GM19043 (cell line): Measurements from ENCODE around the gene DDR2.

Experiments
- ATAC-seq: cut with Tn5 transposase; IDR thresholded peaks from one replicate; pipeline ENCODE4 v1.9.1; 2021; ENCODE audit warnings: low read depth; ENCODE audit not compliant: unreplicated experiment

The DDR2 gene

DNA sequence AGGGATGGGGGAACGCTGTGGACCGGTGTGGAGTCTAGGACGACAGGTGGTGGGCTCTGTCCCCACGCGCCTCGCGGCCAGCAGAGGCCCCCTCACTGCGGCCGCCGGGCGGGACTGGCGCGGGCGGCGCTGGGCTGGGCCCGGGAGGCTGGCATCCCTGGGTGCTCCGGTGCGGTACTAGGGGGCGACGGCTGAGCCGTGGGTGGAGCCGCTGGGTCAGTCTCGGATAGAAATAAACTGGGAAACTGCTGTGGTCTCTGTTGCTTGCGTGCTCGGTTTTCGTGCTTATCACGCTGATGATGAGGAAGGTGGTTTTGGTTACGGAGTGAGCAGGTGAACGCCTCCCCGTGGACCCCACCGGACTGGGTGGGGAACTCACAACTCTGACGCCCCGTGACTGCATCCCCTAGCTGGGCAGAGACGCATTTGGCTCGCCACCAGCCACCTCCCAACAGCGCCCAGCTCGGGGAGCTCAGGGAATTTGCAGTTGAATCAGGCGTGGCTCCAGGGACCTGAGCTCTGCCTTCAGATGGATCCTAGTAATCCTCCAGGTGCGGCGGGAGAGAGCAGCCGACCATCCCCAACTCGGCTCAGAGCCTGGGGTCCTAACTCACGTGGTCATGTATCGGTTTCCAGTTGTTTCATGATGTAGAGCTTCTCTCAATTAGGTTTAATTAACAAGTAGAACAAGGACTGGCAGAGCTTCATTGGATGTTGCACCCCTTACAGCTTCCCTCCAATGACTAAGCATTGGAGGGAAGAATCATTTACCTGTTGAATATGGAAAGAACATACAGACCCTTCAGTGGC is 190.3 kb downstream of the DDR2 start:
- ATAC-seq = no peak

DNA sequence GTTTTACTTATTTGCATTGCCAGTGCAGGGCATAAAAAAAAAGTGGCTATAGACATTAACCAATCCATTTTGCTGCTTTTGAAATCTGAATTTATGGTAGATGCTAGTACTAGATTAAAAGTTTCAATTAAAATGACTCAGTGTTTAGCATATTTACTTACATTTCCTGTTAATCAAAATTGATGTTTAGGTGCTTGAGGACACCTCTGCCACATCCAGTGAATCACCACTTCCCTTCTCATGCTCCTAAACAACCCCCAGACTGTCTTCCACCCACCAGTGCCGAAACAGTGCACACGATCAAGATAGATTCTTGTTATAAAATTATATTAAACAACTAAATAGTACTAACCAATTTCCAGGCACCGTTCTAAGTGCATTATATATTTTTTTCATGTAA is 191.0 kb downstream of the DDR2 start:
- ATAC-seq = no peak

GRCh38 chr1:162823771-162824525 is 191.7 kb downstream of the DDR2 start:
- no peak for ATAC-seq

- no peak for ATAC-seq
These were observed 197.0 kb downstream of the DDR2 start for GRCh38 chr1:162829268-162829667.

DNA sequence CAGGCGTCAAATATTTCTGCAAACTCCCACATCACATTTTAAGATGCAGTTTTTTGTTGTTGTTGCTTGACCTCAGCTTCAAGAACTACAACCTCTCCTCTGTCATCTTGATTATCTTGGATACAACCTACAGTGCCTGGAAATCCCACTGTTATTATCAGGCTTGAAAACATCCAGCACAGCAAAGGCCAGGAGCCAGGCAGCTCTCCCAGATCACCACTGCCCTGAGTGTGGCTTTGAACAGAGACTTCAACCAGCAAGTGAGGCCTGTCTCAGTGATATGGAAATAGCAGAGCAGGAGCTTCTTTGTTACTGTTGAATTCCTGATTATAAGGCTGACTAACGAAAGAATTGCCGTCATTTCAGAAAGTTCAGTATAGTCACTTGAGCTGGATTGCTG is 200.2 kb downstream of the DDR2 start:
- ATAC-seq = no peak

GRCh38 chr1:162835157-162835899 is 203.1 kb downstream of the DDR2 start:
- ATAC-seq = peak; percentile 87
